HEK293 (cell line): ENCODE data around the gene MYO5B.
A peak's percentile ranks its signal among the peaks of the same experiment; 100 is the strongest.

ENCODE experiments used
- CTCF ChIA-PET: fragments of 350-600 bp; formaldehyde crosslinking; extraction: SDS; loops from one replicate; lab custom pipeline; 2021; ENCODE audit warnings: antibody characterized with exemption; lab: Yijun Ruan, JAX
- POLR2A ChIA-PET: fragments of 300-600 bp; formaldehyde crosslinking; extraction: SDS; loops from one replicate; lab custom pipeline; 2020; ENCODE audit warnings: antibody characterized with exemption, inconsistent platforms; lab: Yijun Ruan, JAX
- H3K27ac ChIP-seq: fragments of 200-500 bp; sonication (Bioruptor generic); 2 replicates; pipeline ENCODE4 v1.5.1; 2014; ENCODE audit warnings: low read depth, low read length, control low read depth, inconsistent platforms; ENCODE audit errors: extremely low read depth
- H3K36me3 ChIP-seq, 2 experiments: fragments of 200-500 bp in 1 of 2; sonication (Bioruptor generic) in 1 of 2; 1 replicate in 1 of 2; 2 replicates in 1 of 2; pipeline ENCODE4 v1.5.1; 2014 to 2017; ENCODE audit warnings: inconsistent platforms in 2 of 2, low read length in 2 of 2; ENCODE audit not compliant: control insufficient read depth in 2 of 2, insufficient read depth in 1 of 2
- H3K4me1 ChIP-seq: fragments of 200-500 bp; sonication (Bioruptor generic); 2 replicates; pipeline ENCODE4 v1.5.1; 2014; ENCODE audit warnings: mild to moderate bottlenecking, low read length, inconsistent platforms; ENCODE audit not compliant: control insufficient read depth, insufficient read depth
- H3K4me3 ChIP-seq: 2 replicates; pipeline ENCODE4 v1.5.1; 2011; ENCODE audit warnings: low read depth, mild to moderate bottlenecking, control low read depth, low read length, moderate library complexity
- H3K9me3 ChIP-seq: fragments of 200-500 bp; sonication (Bioruptor generic); 2 replicates; pipeline ENCODE4 v1.5.1; 2014; ENCODE audit warnings: low read depth, low read length, inconsistent platforms; ENCODE audit not compliant: control insufficient read depth, insufficient read depth
- BCL6B ChIP-seq: fragments of 450-650 bp; formaldehyde crosslinking; IDR thresholded peaks from 2 replicates; pipeline ENCODE4 v1.5.1; 2017; ENCODE audit warnings: missing biosample characterization, missing genetic modification characterization
- ELK4 ChIP-seq: IDR thresholded peaks from 2 replicates; pipeline ENCODE4 v1.6.1; 2011; ENCODE audit warnings: mild to moderate bottlenecking, low read depth, low read length, borderline replicate concordance
- GLIS1 ChIP-seq: fragments of 450-650 bp; formaldehyde crosslinking; IDR thresholded peaks from 2 replicates; pipeline ENCODE4 v1.5.1; 2016; ENCODE audit warnings: missing biosample characterization, missing genetic modification characterization
- OSR2 ChIP-seq: fragments of 450-650 bp; formaldehyde crosslinking; IDR thresholded peaks from 2 replicates; pipeline ENCODE4 v1.5.1; 2016; ENCODE audit warnings: missing biosample characterization, missing genetic modification characterization
- PRDM6 ChIP-seq: fragments of 450-650 bp; formaldehyde crosslinking; IDR thresholded peaks from 2 replicates; pipeline ENCODE4 v1.5.1; 2017; ENCODE audit warnings: missing biosample characterization, missing genetic modification characterization
- REPIN1 ChIP-seq: fragments of 450-650 bp; formaldehyde crosslinking; IDR thresholded peaks from 2 replicates; pipeline ENCODE4 v1.5.1; 2017; ENCODE audit warnings: missing biosample characterization, missing genetic modification characterization, low read depth
- TSHZ1 ChIP-seq: fragments of 450-650 bp; formaldehyde crosslinking; IDR thresholded peaks from 2 replicates; pipeline ENCODE4 v1.5.1; 2016; ENCODE audit warnings: missing biosample characterization, missing genetic modification characterization, borderline replicate concordance
- ZBTB11 ChIP-seq: fragments of 450-650 bp; formaldehyde crosslinking; conservative IDR thresholded peaks from 2 replicates; pipeline ENCODE4 v1.5.1; 2016; ENCODE audit warnings: low read depth, missing biosample characterization, missing genetic modification characterization
- ZBTB26 ChIP-seq: fragments of 450-650 bp; formaldehyde crosslinking; optimal IDR thresholded peaks from 2 replicates; pipeline ENCODE3; 2016; ENCODE audit warnings: missing biosample characterization, mild to moderate bottlenecking, missing genetic modification characterization
- ZBTB8A ChIP-seq: fragments of 450-650 bp; formaldehyde crosslinking; IDR thresholded peaks from 2 replicates; pipeline ENCODE4 v1.5.1; 2016; ENCODE audit warnings: missing biosample characterization, missing genetic modification characterization
- ZNF121 ChIP-seq: fragments of 450-650 bp; formaldehyde crosslinking; IDR thresholded peaks from 2 replicates; pipeline ENCODE4 v1.5.1; 2016; ENCODE audit warnings: missing biosample characterization, missing genetic modification characterization
- ZNF133 ChIP-seq: fragments of 450-650 bp; formaldehyde crosslinking; IDR thresholded peaks from 2 replicates; pipeline ENCODE4 v1.5.1; 2016; ENCODE audit warnings: missing biosample characterization, missing genetic modification characterization
- ZNF354C ChIP-seq: fragments of 450-650 bp; formaldehyde crosslinking; IDR thresholded peaks from 2 replicates; pipeline ENCODE4 v1.5.1; 2016; ENCODE audit warnings: missing biosample characterization, missing genetic modification characterization, low read depth, borderline replicate concordance
- ZNF449 ChIP-seq: fragments of 450-650 bp; formaldehyde crosslinking; IDR thresholded peaks from 2 replicates; pipeline ENCODE4 v1.5.1; 2017; ENCODE audit warnings: missing biosample characterization, mild to moderate bottlenecking, missing genetic modification characterization, moderate library complexity
- ZNF580 ChIP-seq: fragments of 450-650 bp; formaldehyde crosslinking; IDR thresholded peaks from 2 replicates; pipeline ENCODE4 v1.5.1; 2016; ENCODE audit warnings: missing biosample characterization, missing genetic modification characterization
- ZNF596 ChIP-seq: fragments of 450-650 bp; IDR thresholded peaks from 2 replicates; pipeline ENCODE4 v1.5.0; 2018; ENCODE audit warnings: missing biosample characterization, mild to moderate bottlenecking, missing genetic modification characterization, moderate library complexity
- ZNF626 ChIP-seq: fragments of 450-650 bp; sonication (Bioruptor Pico); formaldehyde crosslinking; IDR thresholded peaks from 2 replicates; pipeline ENCODE4 v1.5.1; 2018; ENCODE audit warnings: missing biosample characterization, missing genetic modification characterization, inconsistent platforms
- ZNF654 ChIP-seq: fragments of 450-650 bp; formaldehyde crosslinking; IDR thresholded peaks from 2 replicates; pipeline ENCODE4 v1.5.1; 2016; ENCODE audit warnings: low read depth, missing biosample characterization, missing genetic modification characterization
- ZSCAN23 ChIP-seq: fragments of 450-650 bp; formaldehyde crosslinking; IDR thresholded peaks from 2 replicates; pipeline ENCODE4 v1.5.1; 2016; ENCODE audit warnings: missing biosample characterization, missing genetic modification characterization

The MYO5B gene

GRCh38 chr18:49861659-49862058 lies 333.3 kb downstream of the MYO5B start:
- ChIA-PET POLR2A (no interaction called here), CTCF (interaction anchor here (0.6 to 10.8 kb wide), 28 partner anchors 11 to 496 kb away, joined by 3 to 169 read pairs (median 4); partner anchors contain the start of gene C18orf32)
- Histone ChIP-seq H3K4me3 (no peak overlapping the region), H3K4me1 (peaks cover 4% of the 10 kb centered on the region), H3K9me3 (no peaks in the 10 kb centered on the region), H3K27ac (no peak overlapping the region), H3K36me3 (no peaks in the 10 kb centered on the region)
- TF ChIP-seq ZNF121 (tag by site-specific recombination) = no peak
- peak; percentile 38 for TF ChIP-seq ZNF654

GRCh38 chr18:49859725-49860124 lies 335.2 kb downstream of the MYO5B start:
- ChIA-PET POLR2A (no interaction called here), CTCF (interaction anchor here (0.6 to 10.8 kb wide), 26 partner anchors 9 to 1147 kb away, joined by 3 to 169 read pairs (median 4); partner anchors contain the start of gene C18orf32)
- no peak overlapping the region for H3K4me3 ChIP-seq
- no peak overlapping the region for H3K27ac ChIP-seq
- no peaks in the 10 kb centered on the region for H3K9me3 ChIP-seq
- no peaks in the 10 kb centered on the region for H3K36me3 ChIP-seq
- H3K4me1 ChIP-seq = peaks cover 4% of the 10 kb centered on the region
- TF ChIP-seq TSHZ1 (tag by site-specific recombination) = no peak
- TF ChIP-seq ZBTB26 = no peak
- TF ChIP-seq BCL6B (tag by site-specific recombination) = no peak
- no peak for TF ChIP-seq OSR2 (tag by site-specific recombination)
- no peak for TF ChIP-seq ZNF654
- TF ChIP-seq GLIS1 (tag by site-specific recombination) = no peak
- TF ChIP-seq ZSCAN23 (tag by site-specific recombination) = no peak
- TF ChIP-seq ZBTB11 (tag by site-specific recombination) = no peak
- TF ChIP-seq ZNF626 (tag by site-specific recombination) = no peak
- no peak for TF ChIP-seq ZBTB8A (tag by site-specific recombination)
- no peak for TF ChIP-seq ZNF580
- TF ChIP-seq ZNF133 (tag by site-specific recombination) = no peak
- no peak for TF ChIP-seq REPIN1 (tag by site-specific recombination)
- TF ChIP-seq ZNF449 (tag by site-specific recombination) = no peak
- TF ChIP-seq ELK4 = no peak
- no peak for TF ChIP-seq PRDM6 (tag by site-specific recombination)
- TF ChIP-seq ZNF354C = no peak
- no peak for TF ChIP-seq ZNF596 (tag by site-specific recombination)
